ENCODE data around the gene C11orf21.
"Not testable (repeated sequence)": the region's sequence is repeated elsewhere in the genome, so short reads cannot be mapped to it uniquely, and the experiment has no call there.

The C11orf21 gene

GRCh38 chr11:2296913-2297622, 4.7 kb downstream of the C11orf21 start:
- Histone ChIP-seq H3K4me3 (ENCODE audit: low read length) (no peak overlapping the region), H3K27me3 (ENCODE audit: control insufficient read depth, insufficient read depth, low read length) (no peaks in the 10 kb centered on the region), H3K4me1 (ENCODE audit: control insufficient read depth, insufficient read depth, low read length) (no peaks in the 10 kb centered on the region)

GRCh38 chr11:2295971-2296912, 5.5 kb downstream of the C11orf21 start:
- no peak overlapping the region for H3K4me3 ChIP-seq (ENCODE audit: low read length)
- H3K9ac ChIP-seq (ENCODE audit: low read length): no peak overlapping the region
- H3K9me3 ChIP-seq (ENCODE audit: control insufficient read depth, low read length): no peaks in the 10 kb centered on the region
- no peaks in the 10 kb centered on the region for H3K36me3 ChIP-seq (ENCODE audit: control insufficient read depth, insufficient read depth, low read length)
- no peaks in the 10 kb centered on the region for H3K4me1 ChIP-seq (ENCODE audit: control insufficient read depth, insufficient read depth, low read length)
- no peaks in the 10 kb centered on the region for H3K27me3 ChIP-seq (ENCODE audit: control insufficient read depth, insufficient read depth, low read length)

More at GRCh38 chr11:2296913-2297622, 4.7 kb downstream of the C11orf21 start:
- no peak overlapping the region for H3K9ac ChIP-seq (ENCODE audit: low read length)
- H3K36me3 ChIP-seq (ENCODE audit: control insufficient read depth, insufficient read depth, low read length): no peaks in the 10 kb centered on the region
- H3K9me3 ChIP-seq (ENCODE audit: control insufficient read depth, low read length): no peaks in the 10 kb centered on the region

DNA sequence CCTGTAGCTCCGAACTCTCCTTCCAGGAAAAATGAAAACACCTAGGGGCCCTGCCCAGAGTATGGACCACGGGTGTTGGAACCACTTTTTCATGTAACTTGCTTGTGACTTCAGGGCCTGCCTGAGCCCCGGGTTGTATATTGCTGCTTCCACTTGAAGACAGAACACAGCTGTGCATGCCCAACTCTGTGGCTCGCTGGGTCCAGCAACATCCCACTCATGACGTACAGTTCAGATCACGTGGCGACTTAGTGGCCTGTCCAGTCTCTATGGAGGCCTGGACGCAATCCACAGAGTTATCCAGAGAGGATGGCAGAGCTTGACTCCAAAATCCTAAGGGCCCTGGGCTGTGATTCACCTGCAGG, 6.8 kb downstream of the C11orf21 start:
- Histone ChIP-seq H3K4me3 (ENCODE audit: low read length) (no peak overlapping the region), H3K27me3 (ENCODE audit: control insufficient read depth, insufficient read depth, low read length) (no peaks in the 10 kb centered on the region), H3K4me1 (ENCODE audit: control insufficient read depth, insufficient read depth, low read length) (peaks cover 7% of the 10 kb centered on the region), H3K9me3 (ENCODE audit: control insufficient read depth, low read length) (no peaks in the 10 kb centered on the region), H3K36me3 (ENCODE audit: control insufficient read depth, insufficient read depth, low read length) (no peaks in the 10 kb centered on the region), H3K9ac (ENCODE audit: low read length) (no peak overlapping the region)

DNA sequence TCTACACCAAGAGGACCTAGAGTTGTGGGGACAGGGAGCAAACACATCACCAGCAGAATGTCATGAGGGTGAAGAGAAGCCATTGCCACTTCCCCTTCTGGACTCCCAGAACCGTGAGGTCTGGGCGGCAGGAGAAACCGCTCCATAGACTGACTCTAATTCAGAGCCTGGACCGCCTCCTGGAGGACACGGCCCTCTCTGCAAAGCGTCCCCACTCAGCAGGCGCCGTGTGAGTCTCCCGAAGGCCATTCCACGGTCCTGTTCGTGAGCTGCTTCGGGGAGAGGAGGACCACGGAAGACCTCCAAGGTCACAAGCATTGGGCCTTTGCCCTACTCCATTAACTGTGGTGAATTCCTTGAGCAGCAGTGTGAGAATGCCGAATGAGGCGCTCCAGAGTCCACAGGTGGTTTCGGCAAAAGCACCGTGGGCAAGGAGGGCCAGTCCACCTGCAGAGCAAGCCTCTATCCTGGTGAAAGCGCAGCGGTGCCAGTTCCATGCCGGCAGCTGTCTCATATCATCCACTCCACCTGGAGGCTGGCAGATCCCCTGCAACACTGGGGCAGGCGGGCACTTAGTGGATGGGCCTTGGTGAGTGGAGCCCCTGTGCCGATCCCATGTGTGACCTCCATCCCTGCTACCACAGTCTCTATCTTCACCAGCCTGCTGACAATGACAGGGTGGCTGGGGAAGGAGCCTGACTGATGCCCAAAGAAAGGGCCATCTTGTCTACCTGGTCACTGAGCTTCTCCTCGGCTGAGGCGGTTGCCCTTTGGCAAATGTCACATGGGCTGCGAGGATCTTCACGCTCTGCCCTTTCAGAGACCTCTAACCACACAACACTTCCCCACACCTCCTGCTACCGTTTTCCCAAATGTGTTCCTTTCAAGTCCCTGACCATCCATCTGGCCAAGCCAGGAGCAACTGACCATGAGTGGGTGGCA, 7.5 kb downstream of the C11orf21 start:
- Histone ChIP-seq H3K27me3 (ENCODE audit: control insufficient read depth, insufficient read depth, low read length) (no peaks in the 10 kb centered on the region), H3K9ac (ENCODE audit: low read length) (no peak overlapping the region), H3K36me3 (ENCODE audit: control insufficient read depth, insufficient read depth, low read length) (no peaks in the 10 kb centered on the region), H3K4me3 (ENCODE audit: low read length) (no peak overlapping the region), H3K9me3 (ENCODE audit: control insufficient read depth, low read length) (no peaks in the 10 kb centered on the region), H3K4me1 (ENCODE audit: control insufficient read depth, insufficient read depth, low read length) (peaks cover 7% of the 10 kb centered on the region)

DNA sequence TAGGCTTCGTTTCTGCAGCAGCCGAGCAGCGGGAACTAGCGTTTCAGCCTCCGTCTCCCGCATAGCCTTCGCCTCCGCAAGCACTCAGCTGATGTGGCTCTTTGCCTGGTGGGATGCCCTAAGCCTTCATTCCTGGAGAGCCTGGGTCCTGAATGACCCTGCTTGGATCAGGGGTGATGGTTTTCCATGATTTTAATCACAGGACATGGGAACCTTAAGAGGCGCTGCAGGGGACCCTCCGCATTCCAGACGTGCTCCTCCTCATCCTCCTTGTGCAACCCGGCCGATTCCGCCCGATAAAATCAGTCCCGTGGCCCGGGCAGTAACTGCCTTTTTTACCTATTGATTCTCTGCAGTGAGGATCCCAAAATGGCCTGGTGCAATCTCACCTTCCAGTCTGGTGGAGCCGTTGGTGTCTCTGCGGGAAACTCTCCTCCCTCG, 8.2 kb downstream of the C11orf21 start:
- H3K4me3 ChIP-seq (ENCODE audit: low read length): no peak overlapping the region
- no peaks in the 10 kb centered on the region for H3K27me3 ChIP-seq (ENCODE audit: control insufficient read depth, insufficient read depth, low read length)
- no peaks in the 10 kb centered on the region for H3K36me3 ChIP-seq (ENCODE audit: control insufficient read depth, insufficient read depth, low read length)
- no peak overlapping the region for H3K9ac ChIP-seq (ENCODE audit: low read length)
- H3K9me3 ChIP-seq (ENCODE audit: control insufficient read depth, low read length): no peaks in the 10 kb centered on the region
- H3K4me1 ChIP-seq (ENCODE audit: control insufficient read depth, insufficient read depth, low read length): peaks cover 7% of the 10 kb centered on the region

DNA sequence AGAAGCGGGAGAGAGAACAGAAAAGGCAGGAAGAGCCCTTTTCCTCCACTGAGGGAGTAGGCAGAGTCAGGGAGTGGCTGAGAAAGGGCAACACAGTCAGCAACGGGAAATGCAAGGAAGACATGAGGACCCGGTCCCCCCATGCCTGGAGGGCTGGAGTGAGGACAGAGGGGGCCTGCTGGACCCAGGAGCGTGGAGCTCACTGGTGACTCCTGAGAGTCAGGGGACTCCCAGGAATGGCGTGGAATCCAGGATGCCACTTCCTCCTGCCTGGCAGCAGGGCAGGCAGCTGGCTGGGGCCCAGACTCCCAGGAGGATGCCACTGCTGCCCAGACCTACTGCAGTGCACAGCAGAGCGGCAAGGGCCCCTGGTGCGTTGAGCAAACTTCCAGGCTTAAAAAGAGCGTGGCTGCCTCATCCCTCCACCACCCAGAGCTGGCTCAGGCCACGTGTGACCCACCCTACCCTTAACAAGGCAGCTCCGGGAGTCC, 11.3 kb downstream of the C11orf21 start:
- no peaks in the 10 kb centered on the region for H3K9me3 ChIP-seq (ENCODE audit: control insufficient read depth, low read length)
- peaks cover 7% of the 10 kb centered on the region for H3K4me1 ChIP-seq (ENCODE audit: control insufficient read depth, insufficient read depth, low read length)
- H3K36me3 ChIP-seq (ENCODE audit: control insufficient read depth, insufficient read depth, low read length): no peaks in the 10 kb centered on the region
- H3K4me3 ChIP-seq (ENCODE audit: low read length): no peak overlapping the region
- peaks cover 4% of the 10 kb centered on the region for H3K27me3 ChIP-seq (ENCODE audit: control insufficient read depth, insufficient read depth, low read length)
- no peak overlapping the region for H3K9ac ChIP-seq (ENCODE audit: low read length)

DNA sequence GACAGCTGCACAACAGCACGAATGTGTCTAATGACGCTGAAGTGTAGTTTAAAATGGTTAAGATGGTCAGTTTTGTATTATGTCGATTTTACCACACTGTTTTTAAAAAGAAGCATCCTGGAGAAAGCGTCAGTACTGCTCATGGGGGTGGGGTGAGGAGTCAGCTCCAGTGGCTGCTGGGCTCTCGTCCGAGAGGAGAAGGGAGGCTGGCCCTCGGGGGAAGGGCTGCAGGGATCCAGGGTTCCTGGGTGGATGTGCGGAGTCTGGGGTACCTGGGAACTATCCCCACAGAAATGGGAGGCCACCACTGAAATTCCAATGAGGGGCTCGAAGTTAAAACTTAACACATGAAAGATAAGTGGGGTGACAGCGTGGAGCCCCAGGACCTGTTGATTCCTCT, 11.9 kb downstream of the C11orf21 start:
- H3K9me3 ChIP-seq (ENCODE audit: control insufficient read depth, low read length): no peaks in the 10 kb centered on the region
- peaks cover 4% of the 10 kb centered on the region for H3K27me3 ChIP-seq (ENCODE audit: control insufficient read depth, insufficient read depth, low read length)
- no peak overlapping the region for H3K9ac ChIP-seq (ENCODE audit: low read length)
- peaks cover 7% of the 10 kb centered on the region for H3K4me1 ChIP-seq (ENCODE audit: control insufficient read depth, insufficient read depth, low read length)
- H3K36me3 ChIP-seq (ENCODE audit: control insufficient read depth, insufficient read depth, low read length): no peaks in the 10 kb centered on the region
- H3K4me3 ChIP-seq (ENCODE audit: low read length): no peak overlapping the region

- Histone ChIP-seq H3K27me3 (ENCODE audit: control insufficient read depth, insufficient read depth, low read length) (peaks cover 4% of the 10 kb centered on the region), H3K36me3 (ENCODE audit: control insufficient read depth, insufficient read depth, low read length) (no peaks in the 10 kb centered on the region), H3K4me1 (ENCODE audit: control insufficient read depth, insufficient read depth, low read length) (peaks cover 7% of the 10 kb centered on the region), H3K4me3 (ENCODE audit: low read length) (no peak overlapping the region), H3K9ac (ENCODE audit: low read length) (no peak overlapping the region), H3K9me3 (ENCODE audit: control insufficient read depth, low read length) (no peaks in the 10 kb centered on the region)
Measured at GRCh38 chr11:2289350-2289749, 12.4 kb downstream of the C11orf21 start.

GRCh38 chr11:2287091-2287490, 14.6 kb downstream of the C11orf21 start:
- Histone ChIP-seq H3K9me3 (ENCODE audit: control insufficient read depth, low read length) (no peaks in the 10 kb centered on the region), H3K36me3 (ENCODE audit: control insufficient read depth, insufficient read depth, low read length) (no peaks in the 10 kb centered on the region), H3K4me3 (ENCODE audit: low read length) (no peak overlapping the region), H3K27me3 (ENCODE audit: control insufficient read depth, insufficient read depth, low read length) (peaks cover 4% of the 10 kb centered on the region), H3K9ac (ENCODE audit: low read length) (peak overlapping the region; percentile 22), H3K4me1 (ENCODE audit: control insufficient read depth, insufficient read depth, low read length) (peaks cover 7% of the 10 kb centered on the region)

- not testable (repeated sequence) for H3K9ac ChIP-seq (ENCODE audit: low read length); H3K4me3 ChIP-seq (ENCODE audit: low read length); H3K9me3 ChIP-seq (ENCODE audit: control insufficient read depth, low read length); H3K4me1 ChIP-seq (ENCODE audit: control insufficient read depth, insufficient read depth, low read length); H3K27me3 ChIP-seq (ENCODE audit: control insufficient read depth, insufficient read depth, low read length); H3K36me3 ChIP-seq (ENCODE audit: control insufficient read depth, insufficient read depth, low read length)
Measured at GRCh38 chr11:2286350-2286749, 15.4 kb downstream of the C11orf21 start.

GRCh38 chr11:2280208-2280607, 21.5 kb downstream of the C11orf21 start:
- peaks cover 5% of the 10 kb centered on the region for H3K27me3 ChIP-seq (ENCODE audit: control insufficient read depth, insufficient read depth, low read length)
- H3K36me3 ChIP-seq (ENCODE audit: control insufficient read depth, insufficient read depth, low read length): no peaks in the 10 kb centered on the region
- H3K9ac ChIP-seq (ENCODE audit: low read length): no peak overlapping the region
- no peaks in the 10 kb centered on the region for H3K9me3 ChIP-seq (ENCODE audit: control insufficient read depth, low read length)
- H3K4me3 ChIP-seq (ENCODE audit: low read length): no peak overlapping the region
- no peaks in the 10 kb centered on the region for H3K4me1 ChIP-seq (ENCODE audit: control insufficient read depth, insufficient read depth, low read length)
